K562 (cell line): ENCODE data around the gene RNF25. TPM values are rescaled to one million over a fixed set of nuclear protein-coding genes. Genes with fewer than 3 reads are reported as not detected.

Source experiments
- ATAC-seq: fragments of 200-7000 bp; cut with Tn5 transposase; 3 replicates; pipeline ENCODE4 v1.9.1; 2020; ENCODE audit warnings: moderate library complexity
- BruUV-seq: library from RNA; stranded (reverse); fragments of 400-500 nt; replicated peaks from 2 replicates; lab custom pipeline; 2021; lab: Mats Ljungman, UMichigan
- CTCF ChIA-PET: fragments of 300-600 bp; formaldehyde crosslinking; extraction: SDS; loops from one replicate; lab custom pipeline; 2021; ENCODE audit warnings: low intra/inter-chr PET ratio; lab: Yijun Ruan, JAX
- POLR2A ChIA-PET: fragments of 300-600, 350-650 bp; sonication (Branson Sonifier 250); formaldehyde crosslinking; extraction: SDS; loops from one replicate; lab custom pipeline; 2021; ENCODE audit warnings: antibody characterized with exemption, inconsistent platforms; lab: Yijun Ruan, JAX
- DNase-seq, 4 experiments: peaks; one replicate each; pipeline versions ENCODE4 v3.0.0 to v3.0.0-alpha.2; 2011 to 2018; ENCODE audit warnings: low spot score in 3 of 4, mixed read lengths in 3 of 4; ENCODE audit errors: extremely low read depth in 1 of 4
- FAIRE-seq: peaks from 2 replicates; lab custom pipeline; 2011; peaks lifted over from hg19 to GRCh38; lab: Jason Lieb, UNC
- H2AFZ ChIP-seq: 2 replicates; pipeline ENCODE4 v1.6.0; 2011; ENCODE audit warnings: low read depth, low read length, control low read depth, inconsistent platforms
- H3K27ac ChIP-seq: fragments of 200-600 bp; 3 replicates; pipeline ENCODE4 v1.8.0; 2011; ENCODE audit warnings: low read depth, mild to moderate bottlenecking, control low read depth, inconsistent platforms, low read length, moderate library complexity, mixed read lengths; ENCODE audit errors: extremely low read depth
- H3K27me3 ChIP-seq, 2 experiments: fragments of 300-600 bp in 1 of 2; 2 replicates in 1 of 2; 3 replicates in 1 of 2; pipeline versions ENCODE4 v1.6.0 to v1.8.0; 2011; ENCODE audit warnings: inconsistent platforms in 2 of 2, low read length in 2 of 2, mild to moderate bottlenecking in 1 of 2, mixed read lengths in 1 of 2, moderate library complexity in 1 of 2; ENCODE audit not compliant: control insufficient read depth in 2 of 2, insufficient read depth in 2 of 2
- H3K36me3 ChIP-seq: fragments of 300-600 bp; 3 replicates; pipeline ENCODE4 v1.8.0; 2011; ENCODE audit warnings: mild to moderate bottlenecking, low read length, inconsistent platforms; ENCODE audit not compliant: control insufficient read depth, insufficient read depth
- H3K4me1 ChIP-seq, 2 experiments: fragments of 200-600 bp in 1 of 2; replicated peaks in 1 of 2; 2 replicates in 1 of 2; 3 replicates in 1 of 2; pipeline versions ENCODE4 v1.5.1 to v1.8.0; 2011; ENCODE audit warnings: inconsistent platforms in 2 of 2, low read length in 2 of 2, mild to moderate bottlenecking in 1 of 2, mixed read lengths in 1 of 2, moderate library complexity in 1 of 2; ENCODE audit not compliant: control insufficient read depth in 2 of 2, insufficient read depth in 2 of 2
- H3K4me2 ChIP-seq: 2 replicates; pipeline ENCODE4 v1.6.1; 2011; ENCODE audit warnings: low read length, control low read depth, inconsistent platforms, mixed read lengths; ENCODE audit not compliant: insufficient read depth
- H3K4me3 ChIP-seq: fragments of 200-600 bp; sonication (generic), shearing (Covaris generic); 2 replicates; pipeline ENCODE4 v1.5.1; 2016; ENCODE audit warnings: control low read depth, inconsistent platforms
- H3K79me2 ChIP-seq: fragments of 200-600 bp; 3 replicates; pipeline ENCODE4 v1.8.0; 2011; ENCODE audit warnings: low read length, inconsistent platforms; ENCODE audit not compliant: control insufficient read depth, insufficient read depth
- H3K9ac ChIP-seq, 2 experiments: 2 replicates each; pipeline versions ENCODE4 v1.6.0 to v1.6.1; 2011; ENCODE audit warnings: low read depth in 2 of 2, low read length in 2 of 2, control low read depth in 1 of 2, inconsistent platforms in 1 of 2, mild to moderate bottlenecking in 1 of 2, mixed read lengths in 1 of 2; ENCODE audit not compliant: insufficient read depth in 1 of 2
- H3K9me1 ChIP-seq: one replicate; pipeline ENCODE4 v1.6.0; 2011; ENCODE audit warnings: inconsistent platforms, mild to moderate bottlenecking, low read length, moderate library complexity; ENCODE audit not compliant: control insufficient read depth, insufficient read depth
- H3K9me3 ChIP-seq: replicated peaks from 2 replicates; pipeline ENCODE4 v1.5.1; 2011; ENCODE audit warnings: low read depth, low read length, inconsistent platforms; ENCODE audit not compliant: control insufficient read depth, insufficient read depth
- H4K20me1 ChIP-seq: replicated peaks from 2 replicates; pipeline ENCODE4 v1.6.1; 2011; ENCODE audit warnings: low read length, inconsistent platforms, mixed read lengths; ENCODE audit not compliant: control insufficient read depth, insufficient read depth
- ATF4 ChIP-seq: fragments of 450-650 bp; formaldehyde crosslinking; IDR thresholded peaks from 2 replicates; pipeline ENCODE4 v1.4.0; 2022; ENCODE audit warnings: mild to moderate bottlenecking, moderate library complexity
- BCOR ChIP-seq: fragments of 450-650 bp; IDR thresholded peaks from 2 replicates; pipeline ENCODE4 v1.6.1; 2016
- CREB1 ChIP-seq, 2 experiments: sonication (generic) in 1 of 2; formaldehyde crosslinking in 1 of 2; IDR thresholded peaks; 2 replicates each; pipeline versions ENCODE4 v1.6.1 to v1.8.0; 2012 to 2022; ENCODE audit warnings: inconsistent platforms in 1 of 2, mild to moderate bottlenecking in 1 of 2, missing genetic modification reagents in 1 of 2, moderate library complexity in 1 of 2
- CTCF ChIP-seq, 3 experiments: IDR thresholded peaks in 2 of 3; conservative IDR thresholded peaks in 1 of 3; 2 replicates each; pipeline ENCODE4 v1.5.1; 2011 to 2012; ENCODE audit warnings: low read length in 3 of 3, mild to moderate bottlenecking in 3 of 3, control low read depth in 2 of 3, improper control_type of control experiment in 1 of 3, inconsistent platforms in 1 of 3, low read depth in 1 of 3, mixed read lengths in 1 of 3, moderate library complexity in 1 of 3; ENCODE audit not compliant: insufficient read depth in 2 of 3
- E2F5 ChIP-seq: sonication (generic); formaldehyde crosslinking; IDR thresholded peaks from 2 replicates; pipeline ENCODE4 v1.8.0; 2022; ENCODE audit warnings: mild to moderate bottlenecking, missing genetic modification reagents
- EGR1 ChIP-seq: fragments of 450-650 bp; conservative IDR thresholded peaks from 2 replicates; pipeline ENCODE4 v1.6.1; 2017; ENCODE audit warnings: mild to moderate bottlenecking
- EHMT2 ChIP-seq: fragments of 450-650 bp; IDR thresholded peaks from 2 replicates; pipeline ENCODE4 v1.6.1; 2018; ENCODE audit warnings: antibody characterized with exemption
- NR2F6 ChIP-seq: fragments of 450-650 bp; formaldehyde crosslinking; IDR thresholded peaks from 2 replicates; pipeline ENCODE4 v1.4.0; 2020; ENCODE audit warnings: mild to moderate bottlenecking
- PRMT5 ChIP-seq: sonication (generic); formaldehyde crosslinking; IDR thresholded peaks from 2 replicates; pipeline ENCODE4 v1.5.0; 2020; ENCODE audit warnings: missing genetic modification reagents
- PTBP1 ChIP-seq: fragments of 200-400 bp; formaldehyde crosslinking; IDR thresholded peaks from 2 replicates; pipeline ENCODE4 v1.6.1; 2017; ENCODE audit warnings: low read depth, low read length
- TEAD1 ChIP-seq, 2 experiments: fragments of 450-650 bp in 1 of 2; sonication (generic) in 1 of 2; formaldehyde crosslinking; IDR thresholded peaks; 2 replicates each; pipeline versions ENCODE4 v1.4.0 to v1.8.0; 2020 to 2022; ENCODE audit warnings: mild to moderate bottlenecking in 2 of 2, missing genetic modification reagents in 1 of 2
- THRAP3 ChIP-seq: fragments of 450-650 bp; IDR thresholded peaks from 2 replicates; pipeline ENCODE4 v1.6.1; 2016; ENCODE audit warnings: mild to moderate bottlenecking, inconsistent platforms, borderline replicate concordance
- WHSC1 ChIP-seq: IDR thresholded peaks from one replicate; pipeline ENCODE4 v1.6.1; 2012; ENCODE audit warnings: low read length, control low read depth, inconsistent platforms
- ZNF175 ChIP-seq: fragments of 200-800 bp; sonication (Bioruptor generic); IDR thresholded peaks from 2 replicates; pipeline ENCODE4 v1.6.1; 2016; ENCODE audit warnings: low read depth, mild to moderate bottlenecking, missing genetic modification characterization, missing compliant biosample characterization
- WGBS: fragments of 100-300 bp; shearing (Covaris generic); methylation state at CpG from one replicate; pipeline ENCODE4 v1.1.6; 2016; ENCODE audit warnings: low coverage, mixed read lengths; ENCODE audit not compliant: insufficient coverage; ENCODE audit errors: missing lambda C conversion rate; 5-methylcytosine and 5-hydroxymethylcytosine counted together
- in situ Hi-C: fragments of 300-500 bp; cut with MboI; formaldehyde crosslinking; loops from 4 replicates; pipeline ENCODE4 v1.15.0; 2018; ENCODE audit warnings: inconsistent platforms, mixed read lengths
- intact Hi-C: fragments of 100-400 bp; cut with micrococcal nuclease; formaldehyde crosslinking; loops from 2 replicates; pipeline ENCODE4 v1.14.2; 2022
- polyA plus RNA-seq, 8 experiments: library from polyadenylated mRNA; depleted of rRNA in 4 of 8; stranded (reverse) in 5 of 8; unstranded in 3 of 8; fragments of >200 nt; fragmentation: Nextera tagmentation in 2 of 8; fragmentation: Illumina TruSeq in 1 of 8; extraction: Ambion mirVana in 2 of 8; extraction: Trizol in 1 of 8; gene quantifications; 2 replicates each; pipeline versions ENCODE4 v1.2.1 to v1.2.3, GENCODE V29; 2011 to 2014; ENCODE audit warnings: inconsistent platforms in 1 of 8, missing spikeins in 1 of 8
- total RNA-seq, 7 experiments: library from RNA; depleted of rRNA in 6 of 7; stranded (reverse); fragments of >200 nt in 6 of 7; fragmentation: Illumina TruSeq in 2 of 7; extraction: Trizol in 2 of 7; gene quantifications; 2 replicates each; pipeline versions ENCODE4 v1.2.1 to v1.2.3, GENCODE V29; 2011 to 2021; ENCODE audit warnings: low replicate concordance in 1 of 7

The RNF25 gene
- total and polyA plus RNA-seq, 9 of the 15 experiments (the other 6 are each of a cell fraction or from before 2014, with no cell fraction given) = 2.3 to 49.8 (median 20.5) TPM

- Histone ChIP-seq H3K4me1 (no peaks in the 10 kb centered on the region), H3K4me3 (no peak overlapping the region), H3K9ac (no peak overlapping the region), H3K9me1 (no peaks in the 10 kb centered on the region), H2AFZ (no peak overlapping the region), H3K27ac (no peak overlapping the region), H4K20me1 (no peaks in the 10 kb centered on the region), H3K27me3 (no peaks in the 10 kb centered on the region), H3K36me3 (peaks cover 60% of the 10 kb centered on the region; the same call in 2 of the 3 replicates), H3K79me2 (no peaks in the 10 kb centered on the region), H3K9me3 (no peaks in the 10 kb centered on the region), H3K4me2 (no peak overlapping the region)
- FAIRE-seq (no peak), DNase-seq (no peak), ATAC-seq (no peak)
- no TSS peak for BruUV-seq
- intact Hi-C loops = no loop called here
- TF ChIP-seq BCOR (no peak), PRMT5 (CRISPR knock-in tag) (no peak)
- WGBS = 75% methylated on average over 2 of the region's 5 CpGs
- ChIA-PET CTCF (no interaction called here), POLR2A (interaction anchor here (1.0 kb wide), 1 partner anchor 10 kb away, joined by 3 read pairs; no protein-coding TSS in a partner anchor)
- in situ Hi-C loops = no loop called here
Observed at GRCh38 chr2:218635719-218636118, 36.1 kb downstream of the RNF25 start.

- no peaks in the 10 kb centered on the region for H3K9me3 ChIP-seq
- intact Hi-C loops (no loop called here), in situ Hi-C loops (no loop called here)
- 34% methylated on average over 4 of the region's 4 CpGs for WGBS
- H3K4me1 ChIP-seq = no peaks in the 10 kb centered on the region
- peaks cover 0 to 6% of the 10 kb centered on the region in 2 experiments; a peak in 1 of 5 replicates for H3K27me3 ChIP-seq
- DNase-seq = no peak
- no peak overlapping the region for H3K9ac ChIP-seq
- ChIA-PET POLR2A (interaction anchor here (0.6 kb wide), 1 partner anchor 22 kb away, joined by 4 read pairs; no protein-coding TSS in a partner anchor), CTCF (no interaction called here)
- peaks cover 26% of the 10 kb centered on the region; the same call in 1 of the 3 replicates for H3K36me3 ChIP-seq
- H3K4me3 ChIP-seq = no peak overlapping the region
- no peaks in the 10 kb centered on the region for H4K20me1 ChIP-seq
- no peaks in the 10 kb centered on the region for H3K9me1 ChIP-seq
- H3K4me2 ChIP-seq = no peak overlapping the region
- no peak overlapping the region for H3K27ac ChIP-seq
- no peaks in the 10 kb centered on the region for H3K79me2 ChIP-seq
- H2AFZ ChIP-seq = no peak overlapping the region
- ATAC-seq = no peak
- no TSS peak for BruUV-seq
- no peak for FAIRE-seq
- no peak for TF ChIP-seq ZNF175 (CRISPR knock-in tag)
- TF ChIP-seq ATF4 = no peak
- no peak for TF ChIP-seq CREB1 (IDR thresholded peaks at IDR 0.05)
- no peak for TF ChIP-seq CREB1 (CRISPR knock-in tag; IDR thresholded peaks at IDR 0.05)
- TF ChIP-seq PTBP1 = no peak
- no peak for TF ChIP-seq TEAD1 (CRISPR knock-in tag; IDR thresholded peaks at IDR 0.05)
- no peak for TF ChIP-seq WHSC1
- no peak for TF ChIP-seq THRAP3
- no peak for TF ChIP-seq NR2F6 (CRISPR knock-in tag)
- no peak for TF ChIP-seq CTCF (IDR thresholded peaks at IDR 0.05 in 2 of 3, conservative IDR thresholded peaks at IDR 0.05 in 1 of 3; ENCODE audit: insufficient read depth in 2 of 3, low read depth in 1 of 3, low read length in 3 of 3)
- no peak for TF ChIP-seq EGR1
- TF ChIP-seq E2F5 (CRISPR knock-in tag) = no peak
- TF ChIP-seq EHMT2 = no peak
Observed at GRCh38 chr2:218631837-218632236, 40.0 kb downstream of the RNF25 start.
